Measurements from ENCODE around the gene SLCO2A1.

SLCO2A1 gene

DNA sequence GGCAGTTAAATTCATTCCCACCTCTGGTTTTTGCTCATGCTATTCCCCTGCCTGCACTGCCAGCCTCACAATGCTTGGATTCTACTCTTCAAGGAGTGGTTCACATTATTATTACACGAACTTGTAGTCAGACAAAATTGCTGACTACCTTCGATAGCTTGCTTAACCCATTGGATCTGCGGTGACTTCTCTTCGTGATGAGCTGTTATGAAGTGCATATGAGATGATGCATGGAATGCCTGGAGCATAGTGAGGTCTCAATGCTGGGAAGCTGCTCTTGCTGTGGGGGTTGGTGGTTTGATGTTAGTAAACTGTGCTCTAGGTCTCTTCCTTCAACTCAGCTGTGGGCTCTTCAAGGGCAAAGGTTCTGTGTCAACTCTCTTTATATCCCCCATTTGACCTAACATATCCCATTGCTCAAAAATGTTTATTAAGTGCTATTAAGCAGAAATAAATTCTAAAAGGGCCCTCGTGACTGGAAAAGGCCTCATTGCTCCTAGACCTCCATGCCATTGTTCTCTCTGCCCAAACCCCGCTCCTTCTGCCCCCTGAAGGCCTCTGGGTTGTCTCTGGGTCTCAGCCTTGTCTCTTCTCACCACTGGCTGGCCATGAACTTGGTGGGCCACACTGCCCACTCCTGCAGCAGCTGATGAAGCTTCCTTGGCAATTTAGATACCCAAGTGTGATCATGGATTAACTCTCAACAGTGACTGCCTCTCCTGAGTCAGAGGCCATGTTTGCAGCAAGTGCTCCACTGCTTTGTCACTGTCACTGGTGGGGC is 4.5 kb upstream of the SLCO2A1 start:
- no peak for DNase-seq (ENCODE audit: low spot score)
- FAIRE-seq = no peak

DNA sequence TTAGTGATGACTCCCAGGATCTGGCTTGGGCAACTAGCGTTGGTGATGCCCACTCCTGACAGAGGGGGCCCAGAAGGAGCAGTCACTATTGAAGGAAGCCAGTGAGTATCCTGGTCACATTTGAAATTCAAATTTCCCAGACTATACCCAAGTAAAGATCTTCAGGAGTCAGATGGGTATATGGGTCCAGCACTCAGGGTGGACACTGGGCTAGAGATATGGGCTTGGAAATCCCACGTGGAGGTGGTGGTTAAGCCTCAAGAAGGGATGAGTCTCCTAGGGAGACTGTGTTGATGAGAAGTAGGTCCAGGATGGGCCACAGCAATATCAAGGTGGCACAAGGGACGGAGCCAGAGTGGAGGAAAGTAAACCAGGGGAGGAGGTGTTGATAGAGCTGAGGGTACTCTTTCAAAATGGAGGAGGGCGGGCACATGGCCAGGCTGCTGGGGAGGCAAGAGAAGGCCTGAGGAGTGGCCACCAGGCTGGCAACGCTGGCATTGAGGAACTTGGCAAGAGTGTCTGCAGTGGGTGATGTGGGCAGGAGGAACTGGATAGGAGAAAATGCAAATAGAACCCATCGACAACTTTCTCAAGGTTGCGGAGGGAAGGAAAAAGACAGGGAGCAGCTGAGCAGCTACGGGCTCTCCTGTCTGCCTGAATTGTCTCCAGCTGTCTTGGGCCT is 3.7 kb upstream of the SLCO2A1 start:
- FAIRE-seq (no peak), DNase-seq (ENCODE audit: low spot score) (no peak)

DNA sequence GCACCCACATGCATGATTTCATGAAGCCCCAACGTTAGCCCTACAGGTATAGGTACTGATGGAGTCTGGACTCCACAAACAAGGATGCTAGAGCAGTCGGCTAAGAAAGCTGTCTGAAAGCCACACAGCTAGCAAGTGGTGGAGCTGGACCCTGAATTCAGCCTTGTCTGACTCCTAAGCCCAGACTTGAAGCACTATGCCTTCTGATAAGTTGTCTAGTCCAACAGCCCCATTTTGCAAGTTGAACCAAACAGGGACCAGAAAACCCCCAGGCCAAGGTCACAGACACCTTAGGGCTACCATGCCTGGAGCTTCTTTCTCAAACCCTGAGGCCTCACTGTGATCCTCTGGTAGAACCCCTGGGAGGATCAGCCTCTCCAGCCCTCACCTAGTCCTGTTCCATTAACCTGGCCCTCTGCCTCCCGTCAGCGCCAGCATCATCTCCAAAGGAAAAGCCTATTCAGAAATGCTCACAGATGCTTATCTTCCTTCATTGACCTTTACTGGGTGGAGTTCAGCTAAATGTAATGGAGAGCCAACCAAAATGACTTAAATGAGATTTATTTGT is 1.7 kb upstream of the SLCO2A1 start:
- FAIRE-seq (no peak), DNase-seq (ENCODE audit: low spot score) (no peak)

DNA sequence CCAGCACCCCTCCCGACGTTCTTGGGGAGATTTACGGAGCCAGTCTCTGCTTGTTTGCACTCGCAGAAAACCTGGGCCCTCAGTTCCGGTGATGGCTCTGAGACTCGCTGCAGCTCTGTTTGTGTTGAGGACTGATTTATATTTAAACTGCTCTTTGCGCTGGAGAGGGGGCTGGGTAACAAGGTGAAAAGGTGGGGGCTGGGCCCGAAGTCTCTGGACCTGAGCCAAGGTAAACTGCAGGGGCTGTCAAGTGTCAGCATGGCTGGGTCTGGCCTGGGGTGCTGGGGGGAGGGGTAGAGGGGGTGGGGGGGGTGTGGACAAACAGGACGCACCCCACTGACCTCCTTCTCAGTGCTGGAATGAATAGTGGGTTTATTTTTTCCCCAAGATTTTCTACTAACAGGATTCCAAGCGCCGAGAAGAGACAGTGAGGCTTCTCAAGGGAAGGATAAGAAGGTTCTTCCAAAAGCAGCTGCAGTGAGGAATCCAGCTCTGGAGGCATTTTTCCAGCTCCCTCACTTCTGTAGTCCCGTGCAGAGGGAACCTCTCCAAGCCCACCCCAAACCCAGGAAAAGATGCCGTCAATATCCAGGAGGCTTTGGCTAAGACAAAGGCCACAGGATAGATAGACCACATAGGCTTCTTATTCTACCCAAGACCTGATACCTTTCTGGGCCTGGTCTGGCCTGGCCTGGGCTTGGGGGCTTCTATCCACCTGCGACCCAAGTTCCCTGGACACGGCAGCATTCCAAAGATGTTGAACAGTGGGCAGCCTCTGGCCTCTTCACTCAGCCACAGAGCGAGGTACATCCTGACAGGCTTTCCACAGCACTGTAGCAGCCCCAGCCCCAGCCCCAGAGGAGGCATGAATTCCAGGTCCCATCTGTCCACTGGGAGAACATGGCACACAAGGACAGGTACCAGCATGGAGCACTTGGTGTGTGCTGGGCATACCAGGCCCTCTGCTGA is 938 bp upstream of the SLCO2A1 start:
- FAIRE-seq (no peak), DNase-seq (ENCODE audit: low spot score) (no peak)

DNA sequence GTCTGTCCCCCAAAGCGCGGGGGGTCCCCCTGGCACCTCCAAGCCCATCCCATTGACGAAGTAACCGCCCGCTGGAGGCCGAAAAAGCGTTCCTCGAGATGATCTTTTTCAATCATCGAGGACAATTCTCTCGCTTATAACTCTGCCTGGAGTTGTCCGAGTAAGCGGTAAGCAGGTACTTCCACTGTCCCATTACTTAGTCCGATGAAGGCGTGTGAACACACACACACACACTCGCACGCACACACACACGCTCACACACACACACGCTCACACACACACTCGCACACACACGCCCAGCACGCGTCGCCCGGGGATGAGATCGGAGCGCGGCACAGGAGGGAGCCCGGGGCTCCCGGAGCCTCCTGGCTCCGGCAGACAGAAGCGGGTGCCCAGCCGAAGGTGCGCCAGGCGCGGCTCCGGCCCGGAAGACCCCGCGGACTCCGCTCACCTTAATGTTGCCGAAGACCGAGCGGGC is 430 bp downstream of the SLCO2A1 start:
- no peak for FAIRE-seq
- DNase-seq (ENCODE audit: low spot score) = no peak

DNA sequence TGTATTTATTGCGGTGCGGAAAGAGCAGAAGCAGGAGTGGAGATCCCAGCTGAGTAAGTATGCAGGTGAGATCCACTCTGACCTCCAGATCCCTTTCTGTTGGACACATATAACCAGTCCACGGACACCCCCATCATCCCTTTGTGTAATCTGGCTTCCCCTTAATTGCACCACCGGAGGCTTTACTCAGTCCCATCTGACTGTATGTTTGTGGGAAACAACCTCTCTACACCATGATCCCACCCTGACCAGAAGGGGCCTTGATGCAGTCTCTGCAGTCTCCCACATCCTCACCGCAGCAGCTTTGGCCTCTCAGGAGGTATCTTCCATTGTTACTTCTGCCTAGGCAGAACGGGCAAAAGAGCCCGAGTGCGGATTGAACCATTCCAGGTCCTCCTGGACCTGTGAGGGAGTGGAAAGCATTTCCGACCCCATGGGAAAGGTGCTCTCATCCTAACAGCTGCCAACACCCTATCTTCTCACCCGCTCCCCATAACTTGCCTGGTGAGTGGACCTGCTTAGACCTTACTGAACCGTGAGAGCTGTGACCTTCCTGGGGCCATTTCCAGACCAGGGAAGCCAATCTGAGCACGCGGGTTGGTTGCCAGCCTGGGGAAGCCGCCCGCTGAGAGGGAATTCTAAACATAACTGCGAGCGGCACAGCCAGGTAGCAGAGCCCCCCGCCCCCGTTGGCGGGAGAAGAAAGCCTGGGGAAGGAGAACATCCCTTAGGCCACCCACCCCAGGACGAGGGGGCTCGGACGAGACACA is 1.1 kb downstream of the SLCO2A1 start:
- DNase-seq (ENCODE audit: low spot score) (no peak), FAIRE-seq (no peak)

DNA sequence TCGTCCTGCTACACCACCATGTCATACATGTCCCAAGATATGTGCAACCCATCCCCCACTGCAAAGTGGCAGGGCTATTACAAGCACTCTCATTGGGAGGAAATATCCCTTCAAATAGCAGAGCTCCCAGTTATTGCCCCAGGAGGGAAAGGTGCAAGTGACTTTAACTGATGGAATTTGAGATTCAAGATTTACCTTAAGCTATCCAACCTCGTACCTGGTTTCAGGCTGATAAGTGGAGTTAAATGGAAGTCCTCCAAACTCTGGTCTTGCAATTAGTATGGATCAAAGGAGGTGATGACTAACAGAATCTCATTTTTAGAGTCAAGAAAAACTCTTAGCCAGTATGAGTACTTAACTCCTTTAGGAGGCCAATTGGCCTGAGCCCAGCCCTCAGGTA is 2.1 kb downstream of the SLCO2A1 start:
- no peak for FAIRE-seq

DNA sequence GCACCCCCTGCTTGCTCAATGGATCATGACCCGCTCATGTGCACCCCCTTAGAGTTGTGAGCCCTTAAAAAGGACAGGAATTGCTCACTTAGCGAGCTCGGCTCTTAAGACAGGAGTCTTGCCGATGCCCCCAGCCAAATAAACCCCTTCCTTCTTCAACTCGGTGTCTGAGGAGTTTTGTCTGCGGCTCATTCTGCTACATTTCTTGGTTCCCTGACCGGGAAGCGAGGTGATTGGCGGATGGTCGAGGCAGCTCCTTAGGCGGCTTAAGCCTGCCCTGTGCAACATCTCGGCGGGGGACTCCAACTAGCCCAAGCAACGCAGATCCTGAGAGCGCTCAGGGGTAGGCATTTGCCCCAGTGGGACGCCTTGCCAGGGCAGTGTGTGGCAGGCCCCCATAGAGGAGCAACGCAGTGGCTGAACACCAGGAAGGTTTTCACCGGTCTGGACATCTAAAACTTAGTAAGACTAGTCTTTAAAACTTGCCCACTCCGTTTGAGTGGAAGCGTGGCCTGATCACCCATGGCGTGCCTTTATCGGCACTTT is 9.5 kb downstream of the SLCO2A1 start:
- DNase-seq (ENCODE audit: low spot score) = no peak

More for the DNA sequence above, 2.1 kb downstream of the SLCO2A1 start:
- DNase-seq (ENCODE audit: low spot score) = no peak

DNA sequence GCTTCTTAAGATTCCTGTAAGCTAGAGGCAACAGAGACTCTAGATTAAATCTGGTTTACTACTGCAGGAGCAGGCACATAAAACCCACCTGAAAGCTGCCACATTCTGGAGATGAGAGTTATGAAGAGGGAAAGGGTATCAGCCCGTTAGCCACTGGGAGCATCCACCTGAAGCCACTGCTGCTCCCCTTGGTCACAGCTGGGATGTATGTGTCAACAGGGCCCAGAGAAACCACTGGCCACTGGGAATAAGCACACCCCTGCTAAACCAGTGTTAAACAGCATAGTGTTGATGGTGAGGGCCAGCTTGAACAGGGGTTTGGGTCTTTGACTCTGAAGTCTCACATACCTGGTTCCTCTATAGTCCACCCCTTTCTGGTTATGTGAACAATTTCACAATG is 10.9 kb downstream of the SLCO2A1 start:
- DNase-seq (ENCODE audit: low spot score) (no peak), FAIRE-seq (no peak)

More for the DNA sequence above, 9.5 kb downstream of the SLCO2A1 start:
- FAIRE-seq = no peak

DNA sequence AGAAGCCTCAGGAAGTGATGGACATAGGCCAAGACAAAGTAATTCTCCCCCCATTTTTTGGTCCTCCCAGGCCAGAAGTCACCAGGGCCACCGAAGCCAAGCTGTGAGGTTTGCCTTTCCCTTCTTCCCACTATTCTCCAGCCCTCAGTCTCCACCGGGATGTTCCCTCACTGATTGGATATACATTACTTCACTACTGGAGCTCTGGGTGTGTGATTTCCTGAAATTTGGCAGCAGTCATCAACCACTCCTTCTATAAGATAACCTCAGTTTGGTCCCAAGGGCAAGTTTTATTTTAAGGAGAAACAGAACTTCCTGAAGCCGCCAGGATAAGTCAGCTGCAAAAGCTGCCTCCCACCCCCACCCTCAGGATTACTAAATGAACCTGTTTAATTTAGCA is 11.3 kb downstream of the SLCO2A1 start:
- no peak for FAIRE-seq
- DNase-seq (ENCODE audit: low spot score) = no peak

DNA sequence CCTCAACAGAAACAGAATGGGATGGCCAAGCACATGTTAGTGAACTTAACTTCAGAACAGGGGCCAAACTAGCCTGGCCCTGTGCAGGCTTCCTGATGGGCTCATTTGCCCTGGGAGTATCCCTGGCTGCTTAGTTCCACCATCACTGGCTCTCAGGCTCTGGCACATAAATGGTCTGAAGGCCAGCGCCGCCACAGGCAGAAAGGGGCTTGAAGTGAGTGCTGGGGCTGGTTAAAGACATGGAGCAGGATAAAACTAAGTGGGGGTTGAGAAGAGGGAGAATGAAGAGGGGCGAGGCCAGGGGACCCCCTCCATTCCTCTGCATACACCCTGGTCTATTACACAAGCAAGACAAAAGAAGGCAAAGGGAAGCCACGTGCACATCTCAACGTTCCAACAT is 12.2 kb downstream of the SLCO2A1 start:
- DNase-seq (ENCODE audit: low spot score) = no peak
- FAIRE-seq = no peak

DNA sequence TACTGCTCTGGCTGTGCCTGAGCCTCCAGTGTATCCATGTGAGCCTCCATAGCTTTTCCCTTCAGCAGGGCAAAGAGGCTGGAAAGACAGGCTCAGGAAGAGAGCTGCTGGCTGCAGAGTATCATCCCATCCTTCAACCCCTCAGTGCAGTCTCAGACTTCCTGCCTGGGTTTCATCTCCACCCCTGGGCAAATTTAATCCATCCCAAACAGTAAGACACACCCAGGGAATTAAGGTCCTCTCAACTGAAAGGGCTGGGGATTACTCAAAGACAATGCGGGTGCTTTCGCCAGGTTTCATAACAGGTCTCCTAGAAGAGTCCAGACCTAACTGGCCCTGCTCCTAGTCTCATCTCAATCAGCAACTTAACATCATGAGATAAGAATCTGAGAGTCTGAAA is 15.5 kb downstream of the SLCO2A1 start:
- FAIRE-seq = no peak
- DNase-seq (ENCODE audit: low spot score) = no peak

DNA sequence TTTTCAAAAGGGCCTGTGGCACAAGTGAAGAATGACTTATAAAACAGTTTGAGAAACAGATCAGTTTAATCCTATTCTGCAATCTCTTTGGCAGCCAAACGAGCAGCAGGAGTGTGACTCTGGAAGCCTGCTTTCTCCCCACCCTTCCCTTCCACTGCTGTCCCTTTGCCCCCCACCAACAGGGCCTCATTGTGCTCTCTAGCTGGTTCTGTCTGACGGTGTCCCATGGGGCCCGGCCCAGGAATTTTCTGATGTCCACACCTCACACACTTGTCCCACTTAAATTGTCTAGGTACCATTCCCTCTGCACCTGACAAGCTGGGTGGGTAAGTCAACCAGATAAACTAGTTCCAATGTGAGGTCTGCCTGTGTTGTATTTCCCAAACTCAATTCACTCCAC is 16.4 kb downstream of the SLCO2A1 start:
- DNase-seq (ENCODE audit: low spot score) (no peak), FAIRE-seq (no peak)

DNA sequence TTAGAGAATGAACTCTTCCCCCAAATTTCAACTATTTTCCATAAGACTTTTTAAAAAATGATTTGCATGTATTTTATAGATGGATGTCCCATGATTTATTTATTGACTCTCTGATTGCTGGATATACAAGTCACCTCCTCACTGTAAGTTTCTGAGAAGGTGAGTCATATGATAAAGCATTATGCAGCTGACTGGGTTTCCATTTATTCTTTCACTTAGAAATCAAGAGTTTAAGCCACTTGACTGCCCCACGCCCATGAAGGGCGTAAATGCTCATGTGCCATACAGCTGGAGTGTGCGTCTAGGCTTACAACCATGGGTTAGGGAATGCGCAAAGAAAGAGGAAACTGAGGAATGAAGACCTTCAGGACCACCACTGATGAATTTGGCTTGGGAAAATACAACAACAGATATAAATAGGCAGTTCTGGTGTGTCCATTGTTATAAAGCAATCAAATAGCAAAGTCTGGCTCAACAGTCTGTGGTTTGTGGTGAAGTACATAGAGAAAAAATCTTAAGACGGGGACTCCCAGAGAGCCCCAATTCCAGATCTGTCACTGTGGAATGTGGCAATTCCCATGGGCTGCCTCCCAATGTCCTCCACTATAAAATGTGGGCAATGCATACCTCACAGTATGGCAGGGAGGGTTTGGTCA is 20.3 kb downstream of the SLCO2A1 start:
- FAIRE-seq = no peak

DNA sequence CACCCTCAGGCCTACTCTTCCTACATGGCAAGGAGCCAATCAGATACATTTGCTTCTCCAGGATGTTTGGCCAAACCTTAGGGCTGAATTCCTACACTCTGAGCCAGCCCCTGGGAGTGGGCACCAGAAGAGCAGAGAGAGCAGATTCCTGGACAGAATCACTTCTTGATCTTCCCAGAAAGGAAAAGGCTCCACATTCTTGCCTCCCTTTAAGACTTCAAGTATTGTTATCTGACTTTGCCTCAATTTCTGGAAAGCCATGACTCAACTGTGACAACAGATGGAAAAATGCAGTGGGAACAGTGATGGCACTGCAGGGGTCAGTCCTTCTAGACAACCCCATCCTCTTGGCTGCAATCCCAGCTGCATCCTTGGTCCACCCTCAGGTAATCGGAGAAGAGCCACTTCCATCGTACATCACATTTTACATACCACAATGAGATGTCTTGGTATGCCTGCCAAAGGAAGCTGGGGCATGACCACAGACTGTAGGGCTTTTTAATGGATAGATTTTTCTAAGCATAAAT is 21.0 kb downstream of the SLCO2A1 start:
- peak; percentile 98 for FAIRE-seq
- DNase-seq (ENCODE audit: low spot score) = peak; percentile 99

More for the DNA sequence above, 20.3 kb downstream of the SLCO2A1 start:
- peak; percentile 83 for DNase-seq (ENCODE audit: low spot score)

DNA sequence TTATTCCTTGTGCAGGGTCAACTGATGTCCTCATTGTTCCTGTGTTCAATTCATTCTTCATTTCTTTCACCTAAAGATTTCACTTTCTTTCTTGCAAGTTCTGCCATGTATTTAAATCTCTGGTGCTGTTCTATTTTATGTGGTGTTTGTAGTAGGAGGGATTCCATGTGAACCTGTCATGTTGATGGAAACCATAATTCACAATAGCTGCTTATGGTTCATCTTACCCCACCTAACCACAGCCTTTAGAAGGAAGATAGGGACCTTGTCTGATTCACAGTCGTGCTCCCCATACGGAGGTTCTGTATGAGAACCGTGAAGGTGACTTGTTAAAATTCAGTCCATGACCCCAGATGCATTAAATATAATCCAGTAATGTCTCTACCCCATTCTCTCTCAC is 21.9 kb downstream of the SLCO2A1 start:
- no peak for FAIRE-seq
- DNase-seq (ENCODE audit: low spot score) = peak; percentile 8

DNA sequence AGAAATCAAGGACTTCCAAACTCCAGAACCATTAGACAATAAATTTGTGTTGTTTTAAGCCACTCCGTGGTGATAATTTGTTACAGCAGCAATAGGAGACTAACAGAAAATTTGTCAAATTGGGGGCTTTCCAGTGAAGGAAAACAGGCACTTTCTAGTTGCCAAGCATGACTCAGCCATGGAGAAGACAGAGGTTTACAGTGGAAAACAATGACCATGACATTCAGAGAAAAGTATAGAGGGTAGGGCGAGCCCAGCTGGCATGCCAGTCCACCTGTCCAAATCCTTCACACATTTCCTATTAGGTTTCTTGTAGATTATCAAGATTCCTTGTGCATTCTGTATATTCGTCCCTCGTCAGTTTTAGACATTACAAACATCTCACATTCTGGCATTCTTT is 24.9 kb downstream of the SLCO2A1 start:
- no peak for FAIRE-seq
- DNase-seq (ENCODE audit: low spot score) = peak; percentile 46

DNA sequence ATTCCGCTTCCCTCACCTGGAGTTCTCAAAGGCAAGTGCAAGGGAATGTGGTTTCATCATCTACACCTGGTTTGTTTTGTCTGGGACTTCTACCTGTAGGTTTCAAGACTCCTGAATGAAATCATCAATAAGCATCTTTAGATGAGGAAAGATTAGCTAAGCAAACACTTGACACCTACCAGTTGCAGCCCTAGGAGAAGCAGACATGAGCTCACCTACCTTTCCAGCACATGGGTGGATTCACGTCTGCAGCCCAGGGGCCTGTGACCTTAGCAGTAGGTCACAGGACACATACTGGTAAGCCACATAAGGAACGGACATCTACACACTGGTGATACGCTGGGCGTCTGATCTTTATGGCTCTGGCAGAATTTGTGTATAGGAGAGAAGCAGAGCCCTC is 26.7 kb downstream of the SLCO2A1 start:
- FAIRE-seq = no peak
- no peak for DNase-seq (ENCODE audit: low spot score)

DNA sequence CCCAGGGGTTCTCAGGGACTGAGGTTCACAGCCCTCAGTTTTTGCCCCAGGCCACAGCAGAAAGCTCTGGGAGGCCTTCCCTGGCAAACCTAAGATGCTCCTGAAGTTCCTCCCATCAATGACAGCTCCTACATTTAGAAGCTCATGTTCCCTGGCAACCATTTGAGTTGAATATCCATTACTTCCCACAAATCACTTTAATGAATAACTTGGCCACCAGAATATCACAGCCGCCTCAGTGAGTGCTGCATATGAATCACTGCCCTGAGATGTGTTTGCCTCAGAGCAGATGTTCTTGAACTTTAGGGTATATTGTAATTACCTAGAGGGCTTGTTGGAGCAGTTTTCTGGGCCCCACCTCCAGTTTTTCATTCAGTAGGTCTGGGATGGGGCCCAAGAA is 27.4 kb downstream of the SLCO2A1 start:
- peak; percentile 89 for DNase-seq (ENCODE audit: low spot score)
- peak; percentile 95 for FAIRE-seq
